HCT116 (cell line): ENCODE measurements around the gene HYAL1. TPM values are rescaled to one million over a fixed set of nuclear protein-coding genes. Genes with fewer than 3 reads are reported as not detected.
A peak's percentile ranks its signal among the peaks of the same experiment; 100 is the strongest.

Experiments used
- ATAC-seq: fragments of 200-7000 bp; cut with Tn5 transposase; 2 replicates; pipeline ENCODE4 v1.9.1; 2020; ENCODE audit warnings: mild to moderate bottlenecking, moderate library complexity
- BruUV-seq: library from RNA; stranded (reverse); fragments of 400-500 nt; replicated peaks from 2 replicates; lab custom pipeline; 2021; lab: Mats Ljungman, UMichigan
- CTCF ChIA-PET: fragments of 300-600 bp; sonication (Branson Sonifier 250); formaldehyde crosslinking; loops from one replicate; lab custom pipeline; 2021; ENCODE audit warnings: antibody characterized with exemption; lab: Charles Lee
- POLR2A ChIA-PET: fragments of 300-600, 350-600 bp; sonication (Branson Sonifier 250); formaldehyde crosslinking; loops from one replicate; lab custom pipeline; 2021; ENCODE audit warnings: antibody characterized with exemption; lab: Charles Lee
- RAD21 ChIA-PET, 2 experiments: fragments of 300-600 bp; sonication (Branson Sonifier 250); formaldehyde crosslinking; loops; one replicate each; lab custom pipeline; 2023; ENCODE audit warnings: low total read pairs in 2 of 2; ENCODE audit not compliant: uncharacterized antibody in 2 of 2, unreplicated experiment in 2 of 2, low non-redundant PET in 1 of 2; lab: Charles Lee
- DNase-seq: peaks from one replicate; pipeline ENCODE4 v3.0.0-alpha.2; 2010; ENCODE audit warnings: low read depth, low spot score
- H2AFZ ChIP-seq: fragments of 200-600 bp; shearing (Covaris generic), sonication (generic); 2 replicates; pipeline ENCODE4 v1.6.1; 2017; ENCODE audit warnings: low read depth, mixed run types, mixed read lengths, antibody characterized with exemption, low read length; ENCODE audit not compliant: poor library complexity, severe bottlenecking
- H3K27ac ChIP-seq: 2 replicates; pipeline ENCODE4 v1.5.1; 2012; ENCODE audit warnings: low read depth, low read length
- H3K27me3 ChIP-seq: fragments of 200-600 bp; sonication (generic); 2 replicates; pipeline ENCODE4 v1.6.1; 2016; ENCODE audit warnings: mixed run types, low read length, mixed read lengths; ENCODE audit not compliant: insufficient read depth
- H3K36me3 ChIP-seq, 2 experiments: fragments of 200-500 bp in 1 of 2; fragments of 200-600 bp in 1 of 2; sonication (Bioruptor generic) in 1 of 2; sonication (generic) in 1 of 2; 2 replicates each; pipeline versions ENCODE4 v1.5.1 to v1.6.1; 2014 to 2016; ENCODE audit warnings: low read length in 2 of 2, inconsistent platforms in 1 of 2, mixed read lengths in 1 of 2, mixed run types in 1 of 2; ENCODE audit not compliant: insufficient read depth in 2 of 2, control insufficient read depth in 1 of 2
- H3K4me1 ChIP-seq, 2 experiments: fragments of 200-600 bp in 1 of 2; sonication (generic) in 1 of 2; 2 replicates each; pipeline versions ENCODE4 v1.5.1 to v1.6.1; 2012 to 2017; ENCODE audit warnings: low read length in 2 of 2, inconsistent platforms in 1 of 2, mild to moderate bottlenecking in 1 of 2, mixed read lengths in 1 of 2, mixed run types in 1 of 2, moderate library complexity in 1 of 2; ENCODE audit not compliant: insufficient read depth in 2 of 2, control insufficient read depth in 1 of 2
- H3K4me2 ChIP-seq: fragments of 200-600 bp; sonication (generic); 2 replicates; pipeline ENCODE4 v1.6.1; 2017; ENCODE audit warnings: mixed run types, low read length, mixed read lengths
- H3K4me3 ChIP-seq, 2 experiments: fragments of 200-600 bp in 1 of 2; sonication (generic) in 1 of 2; replicated peaks in 1 of 2; 2 replicates each; pipeline ENCODE4 v1.5.1; 2011 to 2016; ENCODE audit warnings: low read length in 2 of 2, control low read depth in 1 of 2, low read depth in 1 of 2, mild to moderate bottlenecking in 1 of 2, mixed read lengths in 1 of 2, mixed run types in 1 of 2
- H3K79me2 ChIP-seq: fragments of 200-600 bp; sonication (generic); 2 replicates; pipeline ENCODE4 v1.6.1; 2017; ENCODE audit warnings: mild to moderate bottlenecking, mixed run types, low read length, moderate library complexity, mixed read lengths; ENCODE audit not compliant: insufficient read depth
- H3K9ac ChIP-seq: fragments of 200-600 bp; sonication (generic); 2 replicates; pipeline ENCODE4 v1.6.1; 2016; ENCODE audit warnings: low read length, mixed read lengths
- H3K9me2 ChIP-seq: fragments of 200-600 bp; sonication (generic), shearing (Covaris generic); 2 replicates; pipeline ENCODE4 v1.6.1; 2017; ENCODE audit warnings: mixed run types, mild to moderate bottlenecking, moderate library complexity; ENCODE audit not compliant: insufficient read depth
- H3K9me3 ChIP-seq, 2 experiments: fragments of 200-500 bp in 1 of 2; fragments of 200-600 bp in 1 of 2; sonication (Bioruptor generic) in 1 of 2; sonication (generic) in 1 of 2; 2 replicates each; pipeline ENCODE4 v1.6.1; 2014 to 2017; ENCODE audit warnings: low read length in 2 of 2, mixed read lengths in 2 of 2, inconsistent platforms in 1 of 2, low read depth in 1 of 2, mild to moderate bottlenecking in 1 of 2, mixed run types in 1 of 2, moderate library complexity in 1 of 2; ENCODE audit not compliant: control insufficient read depth in 1 of 2, insufficient read depth in 1 of 2
- H4K20me1 ChIP-seq: fragments of 200-600 bp; sonication (generic), shearing (Covaris generic); 2 replicates; pipeline ENCODE4 v1.6.1; 2017; ENCODE audit warnings: mixed run types, mild to moderate bottlenecking, moderate library complexity; ENCODE audit not compliant: insufficient read depth
- CBX3 ChIP-seq: IDR thresholded peaks from 2 replicates; pipeline ENCODE4 v1.6.1; 2012; ENCODE audit warnings: low read depth
- ELF1 ChIP-seq: IDR thresholded peaks from 2 replicates; pipeline ENCODE4 v1.6.1; 2012; ENCODE audit warnings: low read depth, borderline replicate concordance
- EZH2 ChIP-seq: fragments of 200-600 bp; sonication (generic); IDR thresholded peaks from 2 replicates; pipeline ENCODE4 v1.6.1; 2017; ENCODE audit warnings: antibody characterized with exemption, mixed run types
- FOSL1 ChIP-seq: IDR thresholded peaks from 2 replicates; pipeline ENCODE4 v1.6.1; 2012; ENCODE audit warnings: low read depth
- JUND ChIP-seq: IDR thresholded peaks from 2 replicates; pipeline ENCODE4 v1.6.1; 2012
- POLR2A ChIP-seq: IDR thresholded peaks from 2 replicates; pipeline ENCODE4 v1.7.0; 2011; ENCODE audit warnings: borderline replicate concordance; ENCODE audit not compliant: insufficient read depth, insufficient read length; ENCODE audit errors: extremely low read depth
- POLR2AphosphoS5 ChIP-seq: IDR thresholded peaks from 2 replicates; pipeline ENCODE4 v1.6.1; 2011; ENCODE audit warnings: mild to moderate bottlenecking, low read depth, low read length, moderate library complexity
- RAD21 ChIP-seq: IDR thresholded peaks from 2 replicates; pipeline ENCODE4 v1.6.1; 2012; ENCODE audit warnings: low read depth, mild to moderate bottlenecking
- SRF ChIP-seq: IDR thresholded peaks from 2 replicates; pipeline ENCODE4 v1.6.1; 2012; ENCODE audit warnings: low read depth
- YY1 ChIP-seq: IDR thresholded peaks from 2 replicates; pipeline ENCODE4 v1.6.1; 2011; ENCODE audit warnings: low read length, low read depth, moderate library complexity, mild to moderate bottlenecking; ENCODE audit not compliant: insufficient replicate concordance; ENCODE audit errors: extremely low read depth
- ZFX ChIP-seq: fragments of 450-650 bp; IDR thresholded peaks from 2 replicates; pipeline ENCODE4 v1.6.1; 2017
- ZNF274 ChIP-seq: fragments of 200-500 bp; sonication (Bioruptor generic); IDR thresholded peaks from 2 replicates; pipeline ENCODE4 v1.6.1; 2014; ENCODE audit warnings: mild to moderate bottlenecking, low read depth, low read length, inconsistent platforms
- intact Hi-C: fragments of 100-400 bp; cut with micrococcal nuclease; formaldehyde crosslinking; loops from 2 replicates; pipeline ENCODE4 v1.10.0; 2022
- total RNA-seq: library from RNA; stranded (reverse); gene quantifications from one replicate; pipeline ENCODE4 v1.2.1, GENCODE V29; 2021; ENCODE audit not compliant: unreplicated experiment
- TF ChIP-seq, protein P1 (sequence below): IDR thresholded peaks from 2 replicates; pipeline ENCODE4 v1.6.1; 2012
- TF ChIP-seq, protein P2 (sequence below): IDR thresholded peaks from 2 replicates; pipeline ENCODE4 v1.6.1; 2012; ENCODE audit warnings: low read depth
- TF ChIP-seq, protein P3 (sequence below): IDR thresholded peaks from 2 replicates; pipeline ENCODE4 v1.6.1; 2011; ENCODE audit warnings: mild to moderate bottlenecking, low read length, moderate library complexity; ENCODE audit not compliant: insufficient replicate concordance; ENCODE audit errors: extremely low read depth
- TF ChIP-seq, protein P4 (sequence below), 3 experiments: fragments of 200-600 bp in 1 of 3; sonication (generic) in 1 of 3; IDR thresholded peaks in 2 of 3; conservative IDR thresholded peaks in 1 of 3; 2 replicates each; pipeline ENCODE4 v1.5.1; 2012 to 2017; ENCODE audit warnings: low read depth in 2 of 3, low read length in 2 of 3, antibody characterized with exemption in 1 of 3, borderline replicate concordance in 1 of 3, control low read depth in 1 of 3, mild to moderate bottlenecking in 1 of 3, mixed read lengths in 1 of 3, mixed run types in 1 of 3, moderate library complexity in 1 of 3; ENCODE audit not compliant: insufficient read depth in 1 of 3

The HYAL1 gene
- total RNA-seq, 1 experiment from 2014 or later = 6.1 TPM

DNA sequence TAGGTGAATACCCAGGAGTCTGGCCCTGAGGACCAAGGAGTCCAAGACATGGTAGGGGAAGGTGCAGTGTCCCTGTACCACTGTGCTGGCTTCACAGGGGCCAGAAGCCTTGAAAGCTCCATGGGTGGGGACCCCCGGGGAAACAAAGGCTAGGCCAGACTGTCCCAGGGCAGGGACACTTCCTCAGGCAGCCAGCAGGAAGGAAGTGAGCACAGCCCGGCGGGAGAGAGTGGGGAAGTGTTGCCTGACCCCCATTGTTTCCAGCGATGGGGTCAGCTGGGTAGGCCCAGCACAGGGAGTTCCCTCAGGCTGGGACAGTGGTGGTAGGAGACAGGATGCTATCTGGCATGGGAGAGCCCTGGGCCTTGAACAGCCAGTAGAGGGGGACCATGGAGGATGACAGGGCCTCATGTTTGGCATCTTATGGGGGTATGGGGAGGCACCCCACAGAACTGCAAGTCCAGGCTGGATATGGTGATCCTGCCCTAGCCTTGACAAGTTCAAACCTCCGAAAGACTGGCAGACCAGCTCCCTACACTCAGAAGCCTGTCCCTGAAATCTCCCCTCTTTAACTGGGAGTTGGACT, 20.3 kb upstream of the HYAL1 start:
- CTCF ChIA-PET = interaction anchor here (0.6 to 1.8 kb wide), 13 partner anchors 10 to 129 kb away, joined by 3 to 14 read pairs (median 4); partner anchors contain the start of genes HYAL1, IFRD2, LSMEM2 and RASSF1
- TF ChIP-seq FOSL1 (no peak), CBX3 (no peak), ZFX (no peak), POLR2AphosphoS5 (no peak), ELF1 (no peak), POLR2A (no peak), SRF (no peak), ZNF274 (no peak), JUND (no peak), RAD21 (no peak), YY1 (no peak), EZH2 (no peak)
- TF ChIP-seq, protein P1, sequence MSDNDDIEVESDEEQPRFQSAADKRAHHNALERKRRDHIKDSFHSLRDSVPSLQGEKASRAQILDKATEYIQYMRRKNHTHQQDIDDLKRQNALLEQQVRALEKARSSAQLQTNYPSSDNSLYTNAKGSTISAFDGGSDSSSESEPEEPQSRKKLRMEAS = no peak
- TF ChIP-seq, protein P2, sequence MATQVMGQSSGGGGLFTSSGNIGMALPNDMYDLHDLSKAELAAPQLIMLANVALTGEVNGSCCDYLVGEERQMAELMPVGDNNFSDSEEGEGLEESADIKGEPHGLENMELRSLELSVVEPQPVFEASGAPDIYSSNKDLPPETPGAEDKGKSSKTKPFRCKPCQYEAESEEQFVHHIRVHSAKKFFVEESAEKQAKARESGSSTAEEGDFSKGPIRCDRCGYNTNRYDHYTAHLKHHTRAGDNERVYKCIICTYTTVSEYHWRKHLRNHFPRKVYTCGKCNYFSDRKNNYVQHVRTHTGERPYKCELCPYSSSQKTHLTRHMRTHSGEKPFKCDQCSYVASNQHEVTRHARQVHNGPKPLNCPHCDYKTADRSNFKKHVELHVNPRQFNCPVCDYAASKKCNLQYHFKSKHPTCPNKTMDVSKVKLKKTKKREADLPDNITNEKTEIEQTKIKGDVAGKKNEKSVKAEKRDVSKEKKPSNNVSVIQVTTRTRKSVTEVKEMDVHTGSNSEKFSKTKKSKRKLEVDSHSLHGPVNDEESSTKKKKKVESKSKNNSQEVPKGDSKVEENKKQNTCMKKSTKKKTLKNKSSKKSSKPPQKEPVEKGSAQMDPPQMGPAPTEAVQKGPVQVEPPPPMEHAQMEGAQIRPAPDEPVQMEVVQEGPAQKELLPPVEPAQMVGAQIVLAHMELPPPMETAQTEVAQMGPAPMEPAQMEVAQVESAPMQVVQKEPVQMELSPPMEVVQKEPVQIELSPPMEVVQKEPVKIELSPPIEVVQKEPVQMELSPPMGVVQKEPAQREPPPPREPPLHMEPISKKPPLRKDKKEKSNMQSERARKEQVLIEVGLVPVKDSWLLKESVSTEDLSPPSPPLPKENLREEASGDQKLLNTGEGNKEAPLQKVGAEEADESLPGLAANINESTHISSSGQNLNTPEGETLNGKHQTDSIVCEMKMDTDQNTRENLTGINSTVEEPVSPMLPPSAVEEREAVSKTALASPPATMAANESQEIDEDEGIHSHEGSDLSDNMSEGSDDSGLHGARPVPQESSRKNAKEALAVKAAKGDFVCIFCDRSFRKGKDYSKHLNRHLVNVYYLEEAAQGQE = no peak
- TF ChIP-seq, protein P3, sequence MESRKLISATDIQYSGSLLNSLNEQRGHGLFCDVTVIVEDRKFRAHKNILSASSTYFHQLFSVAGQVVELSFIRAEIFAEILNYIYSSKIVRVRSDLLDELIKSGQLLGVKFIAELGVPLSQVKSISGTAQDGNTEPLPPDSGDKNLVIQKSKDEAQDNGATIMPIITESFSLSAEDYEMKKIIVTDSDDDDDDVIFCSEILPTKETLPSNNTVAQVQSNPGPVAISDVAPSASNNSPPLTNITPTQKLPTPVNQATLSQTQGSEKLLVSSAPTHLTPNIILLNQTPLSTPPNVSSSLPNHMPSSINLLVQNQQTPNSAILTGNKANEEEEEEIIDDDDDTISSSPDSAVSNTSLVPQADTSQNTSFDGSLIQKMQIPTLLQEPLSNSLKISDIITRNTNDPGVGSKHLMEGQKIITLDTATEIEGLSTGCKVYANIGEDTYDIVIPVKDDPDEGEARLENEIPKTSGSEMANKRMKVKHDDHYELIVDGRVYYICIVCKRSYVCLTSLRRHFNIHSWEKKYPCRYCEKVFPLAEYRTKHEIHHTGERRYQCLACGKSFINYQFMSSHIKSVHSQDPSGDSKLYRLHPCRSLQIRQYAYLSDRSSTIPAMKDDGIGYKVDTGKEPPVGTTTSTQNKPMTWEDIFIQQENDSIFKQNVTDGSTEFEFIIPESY = no peak
- TF ChIP-seq, protein P4, sequence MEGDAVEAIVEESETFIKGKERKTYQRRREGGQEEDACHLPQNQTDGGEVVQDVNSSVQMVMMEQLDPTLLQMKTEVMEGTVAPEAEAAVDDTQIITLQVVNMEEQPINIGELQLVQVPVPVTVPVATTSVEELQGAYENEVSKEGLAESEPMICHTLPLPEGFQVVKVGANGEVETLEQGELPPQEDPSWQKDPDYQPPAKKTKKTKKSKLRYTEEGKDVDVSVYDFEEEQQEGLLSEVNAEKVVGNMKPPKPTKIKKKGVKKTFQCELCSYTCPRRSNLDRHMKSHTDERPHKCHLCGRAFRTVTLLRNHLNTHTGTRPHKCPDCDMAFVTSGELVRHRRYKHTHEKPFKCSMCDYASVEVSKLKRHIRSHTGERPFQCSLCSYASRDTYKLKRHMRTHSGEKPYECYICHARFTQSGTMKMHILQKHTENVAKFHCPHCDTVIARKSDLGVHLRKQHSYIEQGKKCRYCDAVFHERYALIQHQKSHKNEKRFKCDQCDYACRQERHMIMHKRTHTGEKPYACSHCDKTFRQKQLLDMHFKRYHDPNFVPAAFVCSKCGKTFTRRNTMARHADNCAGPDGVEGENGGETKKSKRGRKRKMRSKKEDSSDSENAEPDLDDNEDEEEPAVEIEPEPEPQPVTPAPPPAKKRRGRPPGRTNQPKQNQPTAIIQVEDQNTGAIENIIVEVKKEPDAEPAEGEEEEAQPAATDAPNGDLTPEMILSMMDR (IDR thresholded peaks at IDR 0.05 in 2 of 3, conservative IDR thresholded peaks at IDR 0.05 in 1 of 3; ENCODE audit: borderline replicate concordance in 1 of 3, insufficient read depth in 1 of 3, low read depth in 2 of 3, low read length in 2 of 3) = no peak
- H3K27ac ChIP-seq = peak overlapping the region; percentile 93; the same call in 1 of the 2 replicates
- DNase-seq = no peak
- peaks cover 51% of the 10 kb centered on the region for H3K79me2 ChIP-seq
- H4K20me1 ChIP-seq = no peaks in the 10 kb centered on the region
- POLR2A ChIA-PET = interaction anchor here (1.0 to 1.3 kb wide), 2 partner anchors 13 to 14 kb away, joined by 4 to 6 read pairs; no protein-coding TSS in a partner anchor
- H3K9ac ChIP-seq = no peak overlapping the region
- no peaks in the 10 kb centered on the region for H3K27me3 ChIP-seq
- peaks cover 9 to 19% of the 10 kb centered on the region in 2 experiments; a peak in 2 of 4 replicates for H3K36me3 ChIP-seq
- peaks cover 38 to 67% of the 10 kb centered on the region in 2 experiments for H3K4me1 ChIP-seq
- intact Hi-C loops = loop anchor here (1.0 to 2.0 kb wide), 3 partner anchors 20 to 63 kb away; partner anchors contain the start of gene HYAL1
- no peaks in the 10 kb centered on the region for H3K9me3 ChIP-seq
- no TSS peak for BruUV-seq
- H3K4me3 ChIP-seq = no peak overlapping the region
- ATAC-seq = no peak
- H3K9me2 ChIP-seq = no peaks in the 10 kb centered on the region
- H2AFZ ChIP-seq = no peak overlapping the region
- H3K4me2 ChIP-seq = no peak overlapping the region
- RAD21 ChIA-PET = interaction anchor here (0.8 to 1.5 kb wide), 2 partner anchors 20 to 24 kb away, joined by 3 to 4 read pairs; partner anchors contain the start of genes HYAL1 (in 1 of the 2), HYAL3 (in 1 of the 2) and NAA80 (in 1 of the 2)
